HepG2 (cell line): ENCODE results near the gene COMMD8. TPM values are rescaled to one million over a fixed set of nuclear protein-coding genes. Genes with fewer than 3 reads are reported as not detected.

Experiments
- ATAC-seq: fragments of 200-7000 bp; cut with Tn5 transposase; 3 replicates; pipeline ENCODE4 v1.9.1; 2020; ENCODE audit warnings: mild to moderate bottlenecking, moderate library complexity
- BruUV-seq: library from RNA; stranded (reverse); fragments of 400-500 nt; replicated peaks from 2 replicates; lab custom pipeline; 2021; lab: Mats Ljungman, UMichigan
- CTCF ChIA-PET: fragments of 300-600 bp; formaldehyde crosslinking; extraction: SDS; loops from one replicate; lab custom pipeline; 2021; ENCODE audit warnings: low total read pairs, inconsistent platforms, low intra/inter-chr PET ratio; lab: Yijun Ruan, JAX
- POLR2A ChIA-PET: fragments of 350-600 bp; sonication (Branson Sonifier 250); formaldehyde crosslinking; loops from one replicate; lab custom pipeline; 2020; ENCODE audit warnings: antibody characterized with exemption, inconsistent platforms; lab: Yijun Ruan, JAX
- DNase-seq: peaks from one replicate; pipeline ENCODE4 v3.0.0-alpha.2; 2015; ENCODE audit warnings: low spot score
- FAIRE-seq: peaks from 3 replicates; lab custom pipeline; 2011; peaks lifted over from hg19 to GRCh38; lab: Jason Lieb, UNC
- H2AFZ ChIP-seq: one replicate; pipeline ENCODE4 v1.6.1; 2011; ENCODE audit warnings: low read length, inconsistent platforms
- H3K27ac ChIP-seq: fragments of 300-600 bp; 3 replicates; pipeline ENCODE4 v1.8.0; 2011; ENCODE audit warnings: mixed run types, mild to moderate bottlenecking, mixed read lengths, low read length, inconsistent platforms; ENCODE audit not compliant: insufficient read depth; ENCODE audit errors: extremely low read length
- H3K27me3 ChIP-seq, 2 experiments: fragments of 200-600 bp in 1 of 2; 2 replicates in 1 of 2; 3 replicates in 1 of 2; pipeline versions ENCODE4 v1.6.0 to v1.8.0; 2011; ENCODE audit warnings: low read length in 2 of 2, mild to moderate bottlenecking in 2 of 2, moderate library complexity in 2 of 2, inconsistent platforms in 1 of 2; ENCODE audit not compliant: insufficient read depth in 2 of 2, control insufficient read depth in 1 of 2
- H3K36me3 ChIP-seq, 2 experiments: fragments of 200-600 bp in 1 of 2; replicated peaks in 1 of 2; 2 replicates in 1 of 2; 3 replicates in 1 of 2; pipeline versions ENCODE4 v1.5.1 to v1.8.0; 2011; ENCODE audit warnings: low read length in 2 of 2, inconsistent platforms in 1 of 2; ENCODE audit not compliant: insufficient read depth in 2 of 2, control insufficient read depth in 1 of 2
- H3K4me1 ChIP-seq: 2 replicates; pipeline ENCODE4 v1.5.1; 2012; ENCODE audit warnings: low read length, inconsistent platforms; ENCODE audit not compliant: insufficient read depth
- H3K4me2 ChIP-seq: 2 replicates; pipeline ENCODE4 v1.6.0; 2011; ENCODE audit warnings: low read depth, low read length, inconsistent platforms
- H3K4me3 ChIP-seq, 3 experiments: fragments of 200-600 bp in 1 of 3; sonication (generic), shearing (Covaris generic) in 1 of 3; replicated peaks in 1 of 3; 2 replicates each; pipeline ENCODE4 v1.5.1; 2011 to 2016; ENCODE audit warnings: low read length in 3 of 3, inconsistent platforms in 2 of 3, low read depth in 2 of 3, mild to moderate bottlenecking in 2 of 3, control low read depth in 1 of 3, mixed read lengths in 1 of 3; ENCODE audit not compliant: insufficient read depth in 1 of 3
- H3K79me2 ChIP-seq: one replicate; pipeline ENCODE4 v1.6.1; 2011; ENCODE audit warnings: low read length, inconsistent platforms; ENCODE audit not compliant: insufficient read depth
- H3K9ac ChIP-seq: 2 replicates; pipeline ENCODE4 v1.6.0; 2011; ENCODE audit warnings: mild to moderate bottlenecking, low read depth, low read length, inconsistent platforms; ENCODE audit not compliant: insufficient read depth
- H3K9me3 ChIP-seq: 2 replicates; pipeline ENCODE4 v1.5.1; 2012; ENCODE audit warnings: mild to moderate bottlenecking, low read length
- H4K20me1 ChIP-seq: 2 replicates; pipeline ENCODE4 v1.6.0; 2011; ENCODE audit warnings: inconsistent platforms, mild to moderate bottlenecking, low read length, moderate library complexity; ENCODE audit not compliant: insufficient read depth
- ARID4A ChIP-seq: sonication (generic); formaldehyde crosslinking; IDR thresholded peaks from 2 replicates; pipeline ENCODE4 v1.5.0; 2020; ENCODE audit warnings: mild to moderate bottlenecking, missing genetic modification reagents, borderline replicate concordance
- ARNTL ChIP-seq: sonication (generic); formaldehyde crosslinking; IDR thresholded peaks from 2 replicates; pipeline ENCODE4 v1.4.0; 2020; ENCODE audit warnings: mild to moderate bottlenecking, missing genetic modification reagents
- FOSL2 ChIP-seq: sonication (generic); formaldehyde crosslinking; IDR thresholded peaks from 2 replicates; pipeline ENCODE4 v1.4.0; 2020; ENCODE audit warnings: missing genetic modification reagents
- NFE2L2 ChIP-seq: fragments of 150-350 bp; IDR thresholded peaks from 2 replicates; pipeline ENCODE4 v1.6.1; 2014; ENCODE audit warnings: low read length
- NR1H2 ChIP-seq: sonication (generic); formaldehyde crosslinking; IDR thresholded peaks from 2 replicates; pipeline ENCODE4 v1.8.1; 2022; ENCODE audit warnings: low read depth, missing genetic modification reagents, borderline replicate concordance
- RFX5 ChIP-seq: IDR thresholded peaks from 2 replicates; pipeline ENCODE4 v1.6.1; 2011; ENCODE audit warnings: low read depth, low read length, improper control_type of control experiment
- SAFB2 ChIP-seq: sonication (generic); formaldehyde crosslinking; IDR thresholded peaks from 2 replicates; pipeline ENCODE4 v1.5.1; 2020; ENCODE audit warnings: missing genetic modification reagents, low read depth, mild to moderate bottlenecking, borderline replicate concordance
- SMARCC2 ChIP-seq: fragments of 450-650 bp; IDR thresholded peaks from 2 replicates; pipeline ENCODE4 v1.6.1; 2017; ENCODE audit warnings: antibody characterized with exemption, mild to moderate bottlenecking
- SYNCRIP ChIP-seq: fragments of 200-400 bp; formaldehyde crosslinking; IDR thresholded peaks from 2 replicates; pipeline ENCODE4 v1.6.1; 2018; ENCODE audit warnings: mild to moderate bottlenecking, low read depth, low read length; ENCODE audit not compliant: insufficient read depth
- TBL1XR1 ChIP-seq: fragments of 150-350 bp; IDR thresholded peaks from 2 replicates; pipeline ENCODE4 v1.6.1; 2014; ENCODE audit warnings: borderline replicate concordance, low read length; ENCODE audit not compliant: partially characterized antibody
- ZBTB7A ChIP-seq: sonication (generic); formaldehyde crosslinking; IDR thresholded peaks from 2 replicates; pipeline ENCODE4 v1.8.0; 2022; ENCODE audit warnings: mild to moderate bottlenecking, missing genetic modification reagents
- ZNF362 ChIP-seq: sonication (generic); formaldehyde crosslinking; IDR thresholded peaks from 2 replicates; pipeline ENCODE4 v1.4.0; 2020; ENCODE audit warnings: missing genetic modification reagents, mild to moderate bottlenecking, borderline replicate concordance
- ZNF431 ChIP-seq: sonication (generic); formaldehyde crosslinking; IDR thresholded peaks from 2 replicates; pipeline ENCODE4 v1.9.0; 2022; ENCODE audit warnings: missing genetic modification reagents, low read depth, mild to moderate bottlenecking, borderline replicate concordance
- ZNF781 ChIP-seq: sonication (generic); formaldehyde crosslinking; IDR thresholded peaks from 2 replicates; pipeline ENCODE4 v1.5.1; 2020; ENCODE audit warnings: borderline replicate concordance, mild to moderate bottlenecking, missing genetic modification reagents; ENCODE audit errors: not compliant biosample characterization
- WGBS: methylation state at CpG from one replicate; pipeline ENCODE4 v1.1.6; 2017; ENCODE audit warnings: low lambda C conversion rate; 5-methylcytosine and 5-hydroxymethylcytosine counted together
- in situ Hi-C: cut with HindIII; loops from 2 replicates; pipeline ENCODE4 v1.10.0; 2017; ENCODE audit warnings: low pct_unique_long_range_greater_than_20kb; ENCODE audit not compliant: extremely low pct_ligation_motif_present
- intact Hi-C: fragments of 100-400 bp; cut with micrococcal nuclease; formaldehyde crosslinking; loops from one replicate; pipeline ENCODE4 v1.10.0; 2022; ENCODE audit not compliant: unreplicated experiment
- polyA plus RNA-seq, 8 experiments: library from polyadenylated mRNA; depleted of rRNA in 3 of 8; stranded (reverse) in 7 of 8; unstranded in 1 of 8; fragments of >200 nt; fragmentation: Illumina TruSeq in 4 of 8; extraction: Trizol in 4 of 8; gene quantifications; 2 replicates each; pipeline versions ENCODE4 v1.2.1 to v1.2.3, GENCODE V29; 2011 to 2016; ENCODE audit warnings: low read depth in 4 of 8, missing spikeins in 1 of 8, mixed read lengths in 1 of 8; ENCODE audit not compliant: insufficient read depth in 1 of 8
- total RNA-seq, 5 experiments: library from RNA; depleted of rRNA; stranded (reverse); fragments of >200 nt; fragmentation: Illumina TruSeq; extraction: Trizol; gene quantifications; 2 replicates each; pipeline ENCODE4 v1.2.3, GENCODE V29; 2016; ENCODE audit warnings: low read depth in 1 of 5
- TF ChIP-seq, protein P1 (sequence below): sonication (generic); formaldehyde crosslinking; IDR thresholded peaks from 2 replicates; pipeline ENCODE4 v1.5.1; 2020; ENCODE audit warnings: missing genetic modification reagents, mild to moderate bottlenecking, borderline replicate concordance

Gene COMMD8
- total and polyA plus RNA-seq, 2 of the 13 experiments (the other 11 are each of a cell fraction or from before 2014, with no cell fraction given) = 7.1 to 20.3 TPM

GRCh38 chr4:47485768-47486167 lies 22.3 kb upstream of the COMMD8 start (continued):
- TF ChIP-seq ARNTL (CRISPR knock-in tag) (no peak), FOSL2 (CRISPR knock-in tag) (no peak), SAFB2 (no peak), ZNF362 (CRISPR knock-in tag) (no peak)

GRCh38 chr4:47485047-47485692 lies 21.7 kb upstream of the COMMD8 start, which contains the start of gene ATP10D:
Gene ATP10D (plus strand): TSS chr4:47485275. CDS start chr4:47512541, 27,266 bp downstream.
- Histone ChIP-seq H3K9me3 (no peaks in the 10 kb centered on the region), H3K4me2 (peak within 1 kb of the TSS; percentile 89), H3K4me3 (peak within 1 kb of the TSS; percentile 55 to 74 (median 66)), H3K4me1 (peaks cover 20% of the 10 kb centered on the region), H3K27ac (peak within 1 kb of the TSS; percentile 29), H3K27me3 (peaks cover 0 to 3% of the 10 kb centered on the region in 2 experiments; a peak in 1 of 5 replicates), H3K79me2 (no peaks in the 10 kb centered on the region), H4K20me1 (no peaks in the 10 kb centered on the region), H3K9ac (peak within 1 kb of the TSS; percentile 36; the same call in 1 of the 2 replicates), H2AFZ (peak within 1 kb of the TSS; percentile 80), H3K36me3 (no peaks in the 10 kb centered on the region)
- DNase-seq (peak; percentile 75), FAIRE-seq (peak; percentile 46), ATAC-seq (peak; percentile 100)
- CTCF ChIA-PET = no interaction called here
- in situ Hi-C loops (no loop called here), intact Hi-C loops (loop anchor here (1.0 to 2.0 kb wide), 2 partner anchors 22 to 40 kb away; partner anchors contain the start of gene COMMD8)
- POLR2A ChIA-PET = interaction anchor here (2.2 kb wide), 1 partner anchor 22 kb away, joined by 15 read pairs; the partner anchor contains the start of gene COMMD8
- under 1% methylated on average over 32 of the region's 34 CpGs for WGBS
- no TSS peak for BruUV-seq
- TF ChIP-seq TBL1XR1 (no peak), SYNCRIP (no peak), ARID4A (CRISPR knock-in tag) (peak; percentile 71; the same call in 1 of the 2 replicates), ZNF781 (CRISPR knock-in tag) (peak; percentile 21), SMARCC2 (no peak), ZNF431 (CRISPR knock-in tag) (no peak), RFX5 (peak; percentile 85), NR1H2 (CRISPR knock-in tag) (no peak), NFE2L2 (no peak), ZBTB7A (CRISPR knock-in tag) (no peak)
- TF ChIP-seq, protein P1, sequence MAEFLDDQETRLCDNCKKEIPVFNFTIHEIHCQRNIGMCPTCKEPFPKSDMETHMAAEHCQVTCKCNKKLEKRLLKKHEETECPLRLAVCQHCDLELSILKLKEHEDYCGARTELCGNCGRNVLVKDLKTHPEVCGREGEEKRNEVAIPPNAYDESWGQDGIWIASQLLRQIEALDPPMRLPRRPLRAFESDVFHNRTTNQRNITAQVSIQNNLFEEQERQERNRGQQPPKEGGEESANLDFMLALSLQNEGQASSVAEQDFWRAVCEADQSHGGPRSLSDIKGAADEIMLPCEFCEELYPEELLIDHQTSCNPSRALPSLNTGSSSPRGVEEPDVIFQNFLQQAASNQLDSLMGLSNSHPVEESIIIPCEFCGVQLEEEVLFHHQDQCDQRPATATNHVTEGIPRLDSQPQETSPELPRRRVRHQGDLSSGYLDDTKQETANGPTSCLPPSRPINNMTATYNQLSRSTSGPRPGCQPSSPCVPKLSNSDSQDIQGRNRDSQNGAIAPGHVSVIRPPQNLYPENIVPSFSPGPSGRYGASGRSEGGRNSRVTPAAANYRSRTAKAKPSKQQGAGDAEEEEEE (CRISPR knock-in tag) = no peak
